SJSA1 (cell line): ENCODE measurements around the gene PMM1. TPM values are rescaled to one million over a fixed set of nuclear protein-coding genes. Genes with fewer than 3 reads are reported as not detected.

Experiments used
- DNase-seq, 2 experiments: peaks; one replicate each; pipeline ENCODE4 v3.0.0-alpha.2; 2015 to 2020; ENCODE audit warnings: low spot score in 2 of 2, low read depth in 1 of 2
- H3K27ac ChIP-seq: fragments of 250-450 bp; sonication (Bioruptor Pico); 2 replicates; pipeline ENCODE4 v1.5.1; 2020; ENCODE audit warnings: mild to moderate bottlenecking, moderate library complexity
- H3K27me3 ChIP-seq: fragments of 250-450 bp; sonication (Bioruptor Pico); replicated peaks from 2 replicates; pipeline ENCODE4 v1.5.1; 2020; ENCODE audit warnings: mild to moderate bottlenecking, moderate library complexity
- H3K36me3 ChIP-seq: fragments of 250-450 bp; sonication (Bioruptor Pico); 2 replicates; pipeline ENCODE4 v1.5.1; 2020; ENCODE audit warnings: mild to moderate bottlenecking
- H3K4me1 ChIP-seq: fragments of 250-450 bp; sonication (Bioruptor Pico); replicated peaks from 2 replicates; pipeline ENCODE4 v1.6.1; 2021; ENCODE audit warnings: mild to moderate bottlenecking
- H3K4me3 ChIP-seq: fragments of 250-450 bp; sonication (Bioruptor Pico); 2 replicates; pipeline ENCODE4 v1.5.1; 2020; ENCODE audit warnings: mild to moderate bottlenecking
- H3K9me3 ChIP-seq: fragments of 250-450 bp; sonication (Bioruptor Pico); replicated peaks from 2 replicates; pipeline ENCODE4 v1.5.1; 2020; ENCODE audit warnings: mild to moderate bottlenecking
- total RNA-seq: library from RNA; depleted of rRNA; stranded (reverse); fragments of >200 nt; shearing (Covaris generic); gene quantifications from 2 replicates; pipeline ENCODE4 v1.2.3, GENCODE V29; 2014; rRNA removed

The PMM1 gene
- total RNA-seq, 1 experiment from 2014 or later = 23.3 TPM

DNA sequence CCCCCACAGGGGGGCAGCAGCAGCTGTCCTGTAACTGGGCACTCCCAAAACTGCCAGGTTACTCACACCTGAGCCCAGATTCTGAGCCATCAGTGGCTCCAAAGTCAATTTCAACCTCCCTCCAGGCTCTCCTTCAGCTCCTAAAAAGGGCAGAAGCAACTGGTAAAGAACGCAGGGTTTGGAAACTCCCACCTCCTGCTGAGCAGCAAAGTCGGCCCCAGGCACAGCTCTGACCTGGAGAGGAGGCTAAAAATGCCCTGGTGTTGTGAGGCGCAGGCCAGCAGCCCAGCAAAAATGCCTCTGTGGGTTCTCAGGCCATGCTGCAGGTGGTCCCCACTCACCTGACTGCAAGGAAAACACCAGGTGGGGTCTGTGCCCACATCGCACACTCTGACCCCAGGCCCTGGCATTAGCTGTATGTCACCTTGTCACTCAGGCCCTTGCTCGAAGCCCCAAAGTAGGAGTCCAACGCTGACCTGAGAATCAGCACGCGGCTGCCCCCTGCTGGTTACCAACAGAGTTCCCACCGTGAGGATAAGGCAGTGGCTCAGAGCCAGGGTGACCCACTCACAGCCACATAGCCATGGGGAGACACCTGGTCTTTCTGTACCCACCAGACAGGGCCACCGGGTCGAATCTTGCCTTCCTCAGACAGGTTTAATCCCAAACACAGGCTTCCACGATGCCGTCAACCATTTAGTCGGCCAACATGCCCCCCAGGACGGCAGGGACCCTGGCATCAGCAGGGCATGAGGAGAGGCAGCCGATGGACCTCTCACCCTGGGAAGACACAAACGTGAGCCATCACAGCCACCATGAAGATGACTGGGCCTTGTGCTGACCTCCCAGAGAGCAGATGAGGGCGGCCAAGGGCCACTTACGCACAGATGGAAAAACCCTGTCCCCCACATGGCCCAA lies 56.5 kb downstream of the PMM1 start:
- no peaks in the 10 kb centered on the region for H3K9me3 ChIP-seq
- peak in 1 of 2 experiments; percentile 72 for DNase-seq
- H3K27ac ChIP-seq = no peak overlapping the region
- H3K4me1 ChIP-seq = 0 out of 2 replicates have a peak, but pooled peaks cover 4% of the 10 kb centered on the region
- no peak overlapping the region for H3K4me3 ChIP-seq
- peaks cover 73% of the 10 kb centered on the region for H3K36me3 ChIP-seq
- no peaks in the 10 kb centered on the region for H3K27me3 ChIP-seq

DNA sequence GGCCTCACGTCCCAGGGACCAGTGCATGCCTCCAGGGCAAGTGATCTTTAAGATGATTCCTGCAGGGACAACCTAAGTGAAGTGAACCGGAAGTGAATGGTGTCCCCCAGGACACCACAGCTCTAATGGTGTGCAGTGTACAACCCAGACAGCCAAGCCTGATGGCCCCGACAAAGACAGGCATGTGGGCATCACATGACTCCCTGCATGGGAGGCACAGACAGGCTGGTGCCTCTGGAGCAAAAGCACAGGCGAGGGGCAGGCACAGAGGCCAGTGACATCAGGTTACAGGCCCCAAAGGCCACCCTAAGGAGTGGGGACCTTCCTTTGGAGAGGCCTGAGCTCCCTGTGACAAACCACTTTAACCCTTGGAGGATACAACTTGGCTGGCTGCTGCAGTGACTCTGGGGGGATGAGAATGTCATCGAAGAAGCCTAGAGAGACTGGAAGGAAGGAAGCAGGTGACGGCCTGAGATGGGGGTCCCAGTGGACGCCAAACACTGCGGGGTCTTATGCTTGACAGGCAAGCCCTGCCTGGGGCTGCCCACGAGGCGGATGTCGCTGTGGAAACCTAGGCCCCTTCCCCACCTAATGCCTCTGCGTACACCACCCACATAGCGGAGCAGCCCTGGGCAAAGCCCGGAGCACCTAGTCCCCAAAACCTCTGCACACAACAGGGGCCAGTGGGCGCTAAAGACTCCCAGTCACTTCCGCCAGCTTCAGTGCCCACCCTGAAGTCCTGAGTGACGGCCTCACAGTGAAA lies 57.7 kb downstream of the PMM1 start:
- H3K36me3 ChIP-seq = peaks cover 81% of the 10 kb centered on the region
- 0 out of 2 replicates have a peak, but pooled peaks cover 4% of the 10 kb centered on the region for H3K4me1 ChIP-seq

DNA sequence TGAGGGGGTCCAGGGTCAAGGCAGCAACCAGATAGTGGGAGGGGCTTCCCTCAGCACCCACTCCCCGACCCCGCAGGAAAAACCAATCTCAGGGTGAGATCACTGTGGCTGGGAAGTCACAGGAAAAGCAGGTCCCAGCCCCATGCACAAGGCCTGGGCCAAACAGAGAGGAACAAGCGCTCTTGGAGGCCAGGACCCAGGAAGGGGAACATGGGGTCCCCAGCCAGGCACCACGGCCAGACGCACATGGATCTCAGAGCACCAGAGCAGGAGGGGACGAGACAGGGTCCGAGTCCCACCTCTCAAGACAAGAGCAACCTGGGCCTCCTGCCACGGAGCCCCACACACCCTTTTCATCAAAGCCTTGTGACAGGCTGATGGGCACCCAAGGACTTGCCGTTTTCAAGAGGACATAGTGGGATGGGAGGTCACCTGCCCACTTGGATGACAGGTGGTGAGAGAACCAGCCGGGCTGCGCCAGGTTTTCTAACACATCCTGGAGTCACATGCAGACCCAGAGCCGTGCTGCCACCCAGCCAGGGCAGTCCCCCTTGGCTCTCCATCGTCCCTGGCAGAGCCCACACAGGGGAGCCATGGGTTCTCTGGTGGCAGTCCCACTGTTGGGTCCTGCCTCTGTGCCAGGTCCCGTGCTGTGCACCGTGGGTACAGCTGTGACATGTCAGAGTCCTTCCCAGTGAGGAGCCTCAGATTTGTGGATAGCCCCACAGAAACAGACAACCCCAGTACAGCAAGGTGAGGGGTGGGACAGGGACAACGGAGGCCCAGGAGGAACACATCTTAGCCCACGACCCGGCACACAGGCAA lies 58.5 kb downstream of the PMM1 start:
- DNase-seq = no peak
- Histone ChIP-seq H3K4me1 (0 out of 2 replicates have a peak, but pooled peaks cover 4% of the 10 kb centered on the region), H3K36me3 (peaks cover 89% of the 10 kb centered on the region), H3K9me3 (no peaks in the 10 kb centered on the region), H3K27me3 (no peaks in the 10 kb centered on the region), H3K4me3 (no peak overlapping the region), H3K27ac (no peak overlapping the region)

More for the DNA sequence above, 57.7 kb downstream of the PMM1 start:
- no peak for DNase-seq
- no peaks in the 10 kb centered on the region for H3K27me3 ChIP-seq
- H3K27ac ChIP-seq = no peak overlapping the region
- H3K9me3 ChIP-seq = no peaks in the 10 kb centered on the region
- H3K4me3 ChIP-seq = no peak overlapping the region

DNA sequence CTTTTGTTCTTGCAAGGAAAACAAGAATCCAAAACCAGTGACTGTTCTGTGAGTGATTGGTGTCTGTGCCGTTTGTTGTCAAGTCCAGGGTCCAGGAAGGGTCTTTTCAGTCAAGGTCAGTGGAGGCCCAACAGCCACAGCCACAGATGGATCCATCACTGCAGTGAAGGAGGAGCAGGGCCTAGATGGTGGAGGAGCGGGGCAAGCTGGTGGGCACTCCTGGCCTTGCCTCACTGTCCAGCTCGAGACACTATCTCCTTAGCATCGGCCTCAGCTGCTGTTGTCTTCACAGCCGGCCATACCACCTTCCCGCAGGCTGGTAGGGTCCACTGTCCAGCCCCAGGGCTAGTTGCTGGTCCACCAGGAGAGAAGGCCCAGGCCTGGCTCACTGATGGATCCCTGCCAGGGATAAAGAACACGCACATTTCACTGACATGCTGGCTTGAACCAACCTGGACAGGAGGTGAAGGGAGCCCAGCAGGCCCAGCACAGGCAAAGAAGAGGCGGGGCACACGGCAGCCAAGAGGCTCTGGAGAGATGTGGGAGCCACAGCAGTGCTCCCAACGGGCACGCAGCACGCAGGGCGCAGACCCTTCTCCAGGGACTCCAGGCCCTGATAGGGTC lies 60.6 kb downstream of the PMM1 start:
- no peaks in the 10 kb centered on the region for H3K27me3 ChIP-seq
- H3K9me3 ChIP-seq = no peaks in the 10 kb centered on the region
- peaks cover 4% of the 10 kb centered on the region; the same call in 1 of the 2 replicates for H3K4me1 ChIP-seq
- no peak overlapping the region for H3K4me3 ChIP-seq
- no peak for DNase-seq
- H3K36me3 ChIP-seq = peaks cover 100% of the 10 kb centered on the region
- no peak overlapping the region for H3K27ac ChIP-seq

DNA sequence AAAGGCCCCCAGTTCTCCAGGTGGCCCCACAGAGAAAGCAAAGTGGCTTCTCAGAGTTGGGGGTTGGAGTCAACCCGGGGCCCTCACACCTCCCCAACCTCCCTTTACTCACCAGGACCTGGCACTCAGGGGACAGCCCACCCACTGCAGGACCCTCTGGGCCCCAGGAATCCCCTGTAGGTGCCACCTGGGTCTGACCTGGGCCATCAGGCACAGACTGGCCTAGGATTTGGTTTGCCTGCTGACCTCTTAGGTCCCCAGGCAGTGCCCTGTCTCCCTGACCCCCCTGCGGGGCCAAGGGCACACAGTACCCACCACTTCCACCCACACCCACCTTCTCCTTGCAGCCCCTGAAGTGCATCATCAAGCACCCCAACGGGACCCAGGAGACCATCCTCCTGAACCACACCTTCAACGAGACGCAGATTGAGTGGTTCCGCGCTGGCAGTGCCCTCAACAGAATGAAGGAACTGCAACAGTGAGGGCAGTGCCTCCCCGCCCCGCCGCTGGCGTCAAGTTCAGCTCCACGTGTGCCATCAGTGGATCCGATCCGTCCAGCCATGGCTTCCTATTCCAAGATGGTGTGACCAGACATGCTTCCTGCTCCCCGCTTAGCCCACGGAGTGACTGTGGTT lies 61.4 kb downstream of the PMM1 start:
- H3K4me3 ChIP-seq = no peak overlapping the region
- H3K9me3 ChIP-seq = no peaks in the 10 kb centered on the region
- DNase-seq = no peak
- no peaks in the 10 kb centered on the region for H3K27me3 ChIP-seq
- H3K27ac ChIP-seq = no peak overlapping the region
- peaks cover 100% of the 10 kb centered on the region for H3K36me3 ChIP-seq
- peaks cover 4% of the 10 kb centered on the region; the same call in 1 of the 2 replicates for H3K4me1 ChIP-seq

Other genes with a start within 250 kb of the PMM1 start
- 7.4 and 9.4 TPM in 2 replicates for gene TEF, start 207.9 kb downstream of the PMM1 start, total RNA-seq
- gene TOB2, start 143.0 kb downstream of the PMM1 start, total RNA-seq = 13.0 and 17.9 TPM in 2 replicates
- gene PHF5A, start 121.1 kb downstream of the PMM1 start, total RNA-seq = 80.7 and 87.9 TPM in 2 replicates
- 48.1 and 71.1 TPM in 2 replicates for gene ACO2, start 120.7 kb downstream of the PMM1 start, total RNA-seq
- 14.8 and 16.6 TPM in 2 replicates for gene POLR3H, start 45.4 kb downstream of the PMM1 start, total RNA-seq
- gene CSDC2, start 28.8 kb downstream of the PMM1 start, total RNA-seq = not detected in 2 replicates
- gene DESI1, start 31.2 kb upstream of the PMM1 start, total RNA-seq = 12.2 and 33.3 TPM in 2 replicates
- gene XRCC6, start 31.5 kb upstream of the PMM1 start, total RNA-seq = 540 and 624 TPM in 2 replicates
- 109 and 179 TPM in 2 replicates for gene SNU13, start 99.0 kb upstream of the PMM1 start, total RNA-seq
- gene MEI1, start 109.7 kb upstream of the PMM1 start, total RNA-seq = 0.08 TPM in 1 of 2 replicates, not detected in the other
- 10.6 and 28.6 TPM in 2 replicates for gene CCDC134, start 210.8 kb upstream of the PMM1 start, total RNA-seq
- 18.0 and 19.7 TPM in 2 replicates for gene SREBF2, start 243.3 kb upstream of the PMM1 start, total RNA-seq